GM12878 (cell line): ENCODE measurements around the gene MLPH. TPM values are rescaled to one million over a fixed set of nuclear protein-coding genes. Genes with fewer than 3 reads are reported as not detected.

ENCODE experiments used
- ATAC-seq: fragments of 200-7000 bp; cut with Tn5 transposase; 3 replicates; pipeline ENCODE4 v1.9.1; 2020; ENCODE audit warnings: mild to moderate bottlenecking, moderate library complexity
- BruUV-seq: library from RNA; stranded (reverse); fragments of 400-500 nt; replicated peaks from 2 replicates; lab custom pipeline; 2021; lab: Mats Ljungman, UMichigan
- CTCF ChIA-PET: fragments of 300-600 bp; sonication (Branson Sonifier 250); formaldehyde crosslinking; extraction: SDS; loops from one replicate; lab custom pipeline; 2021; ENCODE audit warnings: inconsistent platforms; lab: Yijun Ruan, JAX
- POLR2A ChIA-PET: fragments of 350-600 bp; formaldehyde crosslinking; extraction: SDS; loops from one replicate; lab custom pipeline; 2021; ENCODE audit warnings: inconsistent platforms; lab: Charles Lee
- RAD21 ChIA-PET: fragments of 300-600 bp; sonication (Branson Sonifier 250); formaldehyde crosslinking; loops from one replicate; lab custom pipeline; 2023; ENCODE audit warnings: antibody characterized with exemption; ENCODE audit not compliant: unreplicated experiment; lab: Charles Lee
- SMC1A ChIA-PET: fragments of 300-600 bp; sonication (Branson Sonifier 250); formaldehyde crosslinking; loops from one replicate; lab custom pipeline; 2023; ENCODE audit not compliant: unreplicated experiment, uncharacterized antibody; lab: Charles Lee
- DNase-seq: peaks from one replicate; pipeline ENCODE4 v3.0.0-alpha.2; 2011; ENCODE audit warnings: low read depth, low spot score
- FAIRE-seq: peaks from 3 replicates; lab custom pipeline; 2011; peaks lifted over from hg19 to GRCh38; lab: Jason Lieb, UNC
- H2AFZ ChIP-seq: 2 replicates; pipeline ENCODE4 v1.6.0; 2011; ENCODE audit warnings: low read depth, low read length, control low read depth; ENCODE audit not compliant: control insufficient read depth
- H3K27ac ChIP-seq: 2 replicates; pipeline ENCODE4 v1.5.1; 2011; ENCODE audit warnings: control low read depth; ENCODE audit not compliant: control insufficient read depth, insufficient read depth
- H3K27me3 ChIP-seq, 2 experiments: replicated peaks in 1 of 2; 2 replicates each; pipeline versions ENCODE4 v1.6.0 to v1.6.1; 2011; ENCODE audit warnings: low read length in 1 of 2; ENCODE audit not compliant: control insufficient read depth in 2 of 2, insufficient read depth in 2 of 2
- H3K36me3 ChIP-seq, 2 experiments: 2 replicates each; pipeline ENCODE4 v1.5.1; 2011; ENCODE audit warnings: low read length in 1 of 2; ENCODE audit not compliant: control insufficient read depth in 2 of 2, insufficient read depth in 2 of 2
- H3K4me1 ChIP-seq: 2 replicates; pipeline ENCODE4 v1.6.1; 2011; ENCODE audit warnings: mild to moderate bottlenecking, low read length, moderate library complexity, mixed read lengths; ENCODE audit not compliant: control insufficient read depth, insufficient read depth
- H3K4me2 ChIP-seq: 2 replicates; pipeline ENCODE4 v1.6.0; 2011; ENCODE audit warnings: control low read depth; ENCODE audit not compliant: control insufficient read depth, insufficient read depth
- H3K4me3 ChIP-seq: fragments of 200-600 bp; sonication (generic); 2 replicates; pipeline ENCODE4 v1.5.1; 2016
- H3K79me2 ChIP-seq: 2 replicates; pipeline ENCODE4 v1.6.0; 2011; ENCODE audit warnings: low read length; ENCODE audit not compliant: control insufficient read depth, insufficient read depth
- H3K9ac ChIP-seq: 2 replicates; pipeline ENCODE4 v1.8.0; 2011; ENCODE audit warnings: low read length, control low read depth, mixed read lengths; ENCODE audit not compliant: control insufficient read depth, insufficient read depth
- H3K9me3 ChIP-seq: replicated peaks from 3 replicates; pipeline ENCODE4 v1.5.1; 2011; ENCODE audit warnings: mild to moderate bottlenecking, low read length; ENCODE audit not compliant: control insufficient read depth, insufficient read depth
- H4K20me1 ChIP-seq: 2 replicates; pipeline ENCODE4 v1.6.0; 2011; ENCODE audit not compliant: control insufficient read depth, insufficient read depth
- BHLHE40 ChIP-seq, 2 experiments: fragments of 450-650 bp in 1 of 2; IDR thresholded peaks; 2 replicates each; pipeline ENCODE4 v1.6.1; 2011 to 2017; ENCODE audit warnings: low read depth in 2 of 2, borderline replicate concordance in 1 of 2, improper control_type of control experiment in 1 of 2, low read length in 1 of 2, mild to moderate bottlenecking in 1 of 2
- BMI1 ChIP-seq: fragments of 450-650 bp; IDR thresholded peaks from 2 replicates; pipeline ENCODE4 v1.6.1; 2016; ENCODE audit warnings: mild to moderate bottlenecking, moderate library complexity, borderline replicate concordance
- ETV6 ChIP-seq, 2 experiments: fragments of 450-650 bp in 1 of 2; IDR thresholded peaks in 1 of 2; conservative IDR thresholded peaks in 1 of 2; 2 replicates each; pipeline ENCODE4 v1.6.1; 2014; ENCODE audit warnings: antibody characterized with exemption in 1 of 2, borderline replicate concordance in 1 of 2, low read depth in 1 of 2, mild to moderate bottlenecking in 1 of 2, moderate library complexity in 1 of 2
- FOS ChIP-seq: IDR thresholded peaks from 3 replicates; pipeline ENCODE4 v1.6.1; 2011; ENCODE audit warnings: borderline replicate concordance; ENCODE audit not compliant: insufficient read length; ENCODE audit errors: extremely low read depth
- HDAC6 ChIP-seq: fragments of 200-600 bp; sonication (generic); IDR thresholded peaks from one replicate; pipeline ENCODE4 v1.8.0; 2017; ENCODE audit warnings: antibody characterized with exemption; ENCODE audit not compliant: unreplicated experiment
- TAF1 ChIP-seq: IDR thresholded peaks from 2 replicates; pipeline ENCODE4 v1.6.1; 2011; ENCODE audit warnings: mild to moderate bottlenecking, low read depth, low read length, borderline replicate concordance
- YY1 ChIP-seq: IDR thresholded peaks from 2 replicates; pipeline ENCODE4 v1.6.1; 2011; ENCODE audit warnings: low read depth, mild to moderate bottlenecking, low read length
- ZBED1 ChIP-seq: IDR thresholded peaks from 2 replicates; pipeline ENCODE4 v1.6.1; 2016; ENCODE audit warnings: borderline replicate concordance
- ZBTB40 ChIP-seq: fragments of 450-650 bp; IDR thresholded peaks from 2 replicates; pipeline ENCODE4 v1.6.1; 2016; ENCODE audit warnings: mild to moderate bottlenecking, moderate library complexity, borderline replicate concordance
- WGBS: methylation state at CpG from one replicate; pipeline ENCODE4 v1.1.6; 2016; ENCODE audit warnings: low lambda C conversion rate; ENCODE audit not compliant: insufficient replicate concordance, insufficient coverage; ENCODE audit errors: missing lambda C conversion rate; 5-methylcytosine and 5-hydroxymethylcytosine counted together
- in situ Hi-C: fragments of 300-500 bp; cut with MboI; formaldehyde crosslinking; loops from 9 replicates; pipeline ENCODE4 v1.14.3; 2018; ENCODE audit warnings: mixed read lengths
- intact Hi-C: fragments of 100-400 bp; cut with micrococcal nuclease; formaldehyde crosslinking; loops from one replicate; pipeline ENCODE4 v1.14.2; 2022; ENCODE audit not compliant: unreplicated experiment
- polyA plus RNA-seq, 11 experiments: library from polyadenylated mRNA; depleted of rRNA in 4 of 11; unstranded in 6 of 11; stranded (reverse) in 5 of 11; fragments of >200 nt; fragmentation: Nextera tagmentation in 4 of 11; fragmentation: Illumina TruSeq in 1 of 11; extraction: Ambion mirVana in 4 of 11; extraction: Trizol in 1 of 11; gene quantifications; 1 replicate in 1 of 11; 2 replicates in 10 of 11; pipeline versions ENCODE4 v1.2.1 to v1.2.3, GENCODE V29; 2011 to 2016; ENCODE audit warnings: inconsistent platforms in 2 of 11, missing spikeins in 2 of 11, low read depth in 1 of 11
- total RNA-seq, 4 experiments: library from RNA; depleted of rRNA in 3 of 4; stranded (reverse); fragments of >200 nt in 3 of 4; fragmentation: Illumina TruSeq in 1 of 4; extraction: Trizol in 1 of 4; gene quantifications; 2 replicates each; pipeline versions ENCODE4 v1.2.1 to v1.2.3, GENCODE V29; 2013 to 2021

Gene MLPH
- total and polyA plus RNA-seq, 10 of the 15 experiments (the other 5 are each of a cell fraction or from before 2014, with no cell fraction given), result 0.16 to 0.85 TPM; not detected in 8

- in situ Hi-C loops, result no loop called here
- CTCF ChIA-PET, result interaction anchor here (1.0 to 2.8 kb wide), 4 partner anchors 31 to 171 kb away, joined by 4 to 11 read pairs (median 6); no protein-coding TSS in a partner anchor
- intact Hi-C loops, result no loop called here
Measured at GRCh38 chr2:237603049-237603717, 116.1 kb downstream of the MLPH start.

More at GRCh38 chr2:237603049-237603717, 116.1 kb downstream of the MLPH start:
- no peaks in the 10 kb centered on the region for H3K79me2 ChIP-seq
- no peak for FAIRE-seq
- peak overlapping the region; percentile 75 for H3K4me2 ChIP-seq
- WGBS, result 74% methylated on average over 13 of the region's 13 CpGs
- 0 out of 2 replicates have a peak overlapping the region, but pooled peaks have one; percentile 21 for H3K9ac ChIP-seq
- ChIA-PET RAD21 (interaction anchor here (1.2 to 2.3 kb wide), 4 partner anchors 10 to 142 kb away, joined by 3 to 7 read pairs (median 4); no protein-coding TSS in a partner anchor), SMC1A (interaction anchor here (0.8 to 1.4 kb wide), 5 partner anchors 66 to 142 kb away, joined by 3 to 6 read pairs (median 4); no protein-coding TSS in a partner anchor), POLR2A (interaction anchor here (0.8 to 0.9 kb wide), 3 partner anchors 11 to 62 kb away, joined by 3 to 5 read pairs (median 3); no protein-coding TSS in a partner anchor)
- H3K27me3 ChIP-seq, result no peaks in the 10 kb centered on the region
- TF ChIP-seq ZBTB40 (no peak), ETV6 (conservative IDR thresholded peaks at IDR 0.05 in 1 of 2, IDR thresholded peaks at IDR 0.05 in 1 of 2; ENCODE audit: borderline replicate concordance in 1 of 2, low read depth in 1 of 2) (no peak), BHLHE40 (IDR thresholded peaks at IDR 0.05; ENCODE audit: borderline replicate concordance in 1 of 2, low read depth in 2 of 2, low read length in 1 of 2) (peak in 1 of 2 experiments; percentile 28; a peak in 1 of 4 replicates), FOS (no peak), YY1 (0 out of 2 replicates have a peak, but pooled peaks have one; percentile 9), TAF1 (no peak), BMI1 (no peak), ZBED1 (no peak), HDAC6 (no peak)
- no peak for ATAC-seq
- H4K20me1 ChIP-seq, result no peaks in the 10 kb centered on the region
- H3K9me3 ChIP-seq, result no peaks in the 10 kb centered on the region
- no peak overlapping the region for H3K4me3 ChIP-seq
- peak overlapping the region; percentile 82 for H2AFZ ChIP-seq
- peaks cover 8% of the 10 kb centered on the region for H3K4me1 ChIP-seq
- no peak overlapping the region for H3K27ac ChIP-seq
- H3K36me3 ChIP-seq, result no peaks in the 10 kb centered on the region
- no peak for DNase-seq
- BruUV-seq, result no TSS peak
